Left lung (tissue), 10 donors: ENCODE results near the gene OBSL1. TPM values are rescaled to one million over a fixed set of nuclear protein-coding genes. Genes with fewer than 3 reads are reported as not detected.

Experiments used
- ATAC-seq: fragments of 200-7000 bp; cut with Tn5 transposase; one replicate; pipeline ENCODE4 v1.9.1; 2020; ENCODE audit warnings: moderate library complexity
- DNase-seq, 4 donors: peaks; one replicate each; pipeline ENCODE4 v3.0.0-alpha.2; 2013 to 2020
- H3K27ac ChIP-seq, 2 donors: fragments of 200-600 bp; sonication (generic) in 1 of 2; one replicate each; pipeline versions ENCODE4 v1.5.0 to v1.8.0; 2020 to 2021
- H3K27me3 ChIP-seq, 2 donors: fragments of 200-600 bp; sonication (generic) in 1 of 2; one replicate each; pipeline versions ENCODE4 v1.5.0 to v1.8.0; 2020 to 2021
- H3K36me3 ChIP-seq, 2 donors: fragments of 200-600 bp; sonication (generic) in 1 of 2; one replicate each; pipeline versions ENCODE4 v1.5.0 to v1.8.0; 2020 to 2021
- H3K4me1 ChIP-seq, 2 donors: fragments of 200-600 bp; one replicate each; pipeline ENCODE4 v1.8.0; 2021
- H3K4me3 ChIP-seq, 2 donors: fragments of 200-600 bp; sonication (generic) in 1 of 2; one replicate each; pipeline versions ENCODE4 v1.5.0 to v1.8.0; 2020 to 2021; ENCODE audit warnings: mild to moderate bottlenecking in 1 of 2
- H3K9me3 ChIP-seq, 2 donors: fragments of 200-600 bp; sonication (generic) in 1 of 2; one replicate each; pipeline versions ENCODE4 v1.5.0 to v1.8.0; 2020 to 2021
- intact Hi-C, 2 donors: fragments of 100-400 bp; cut with DNase I; formaldehyde crosslinking; loops; one replicate each; pipeline versions ENCODE4 v1.11.2 to v1.14.2; 2022
- polyA plus RNA-seq, 6 donors: library from polyadenylated mRNA; unstranded; fragments of 120-200 nt; gene quantifications; one replicate each; pipeline ENCODE4 v1.2.1, GENCODE V29; 2013; ENCODE audit not compliant: insufficient read length in 6 of 6
- total RNA-seq, 2 donors: library from RNA; stranded (reverse); fragmentation: NEBNext Ultra II Directional; extraction: Animal tissue kit (Norgen Biotek cat#: 25700); gene quantifications; one replicate each; pipeline ENCODE4 v1.2.1, GENCODE V29; 2021
- TF ChIP-seq, protein P1 (sequence below), 2 donors: fragments of 200-600 bp; sonication (generic) in 1 of 2; IDR thresholded peaks; one replicate each; pipeline versions ENCODE4 v1.5.0 to v1.8.0; 2021; ENCODE audit warnings: antibody characterized with exemption in 2 of 2
- donor health status: DM: no; HTN: yes; CAD: no.
- donor health status: DM: no; HTN: no; CAD: no.

Gene OBSL1
- total and polyA plus RNA-seq, 8 donors = 43.4 to 143 (median 128) TPM

DNA sequence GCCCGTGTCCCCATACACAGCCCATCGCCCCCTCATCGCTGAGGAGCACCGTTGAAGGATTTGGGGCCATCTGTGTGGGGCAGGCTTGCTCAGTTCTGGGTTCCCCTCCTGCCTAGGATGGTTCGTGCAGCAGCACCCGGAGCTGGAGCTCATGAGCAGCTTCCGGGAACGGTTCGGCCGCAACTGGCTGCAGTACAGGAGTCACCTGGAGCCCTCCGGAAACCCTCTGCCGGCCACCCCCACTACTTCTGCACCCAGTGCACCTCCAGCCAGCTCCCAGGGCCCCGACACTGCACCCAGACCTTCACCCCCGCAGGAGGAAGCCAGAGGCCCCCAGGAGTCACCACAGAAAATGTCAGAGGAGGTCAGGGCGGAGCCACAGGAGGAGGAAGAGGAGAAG lies 36.6 kb upstream of the OBSL1 start:
- Histone ChIP-seq H3K4me1 (peaks cover 0 to 12% of the 10 kb centered on the region in 2 donors), H3K27ac (no peak overlapping the region), H3K9me3 (no peaks in the 10 kb centered on the region), H3K4me3 (no peak overlapping the region), H3K27me3 (no peaks in the 10 kb centered on the region), H3K36me3 (peaks cover 0 to 93% of the 10 kb centered on the region in 2 donors)
- no peak for DNase-seq
- ATAC-seq = no peak
- intact Hi-C loops = no loop called here
- TF ChIP-seq, protein P1, sequence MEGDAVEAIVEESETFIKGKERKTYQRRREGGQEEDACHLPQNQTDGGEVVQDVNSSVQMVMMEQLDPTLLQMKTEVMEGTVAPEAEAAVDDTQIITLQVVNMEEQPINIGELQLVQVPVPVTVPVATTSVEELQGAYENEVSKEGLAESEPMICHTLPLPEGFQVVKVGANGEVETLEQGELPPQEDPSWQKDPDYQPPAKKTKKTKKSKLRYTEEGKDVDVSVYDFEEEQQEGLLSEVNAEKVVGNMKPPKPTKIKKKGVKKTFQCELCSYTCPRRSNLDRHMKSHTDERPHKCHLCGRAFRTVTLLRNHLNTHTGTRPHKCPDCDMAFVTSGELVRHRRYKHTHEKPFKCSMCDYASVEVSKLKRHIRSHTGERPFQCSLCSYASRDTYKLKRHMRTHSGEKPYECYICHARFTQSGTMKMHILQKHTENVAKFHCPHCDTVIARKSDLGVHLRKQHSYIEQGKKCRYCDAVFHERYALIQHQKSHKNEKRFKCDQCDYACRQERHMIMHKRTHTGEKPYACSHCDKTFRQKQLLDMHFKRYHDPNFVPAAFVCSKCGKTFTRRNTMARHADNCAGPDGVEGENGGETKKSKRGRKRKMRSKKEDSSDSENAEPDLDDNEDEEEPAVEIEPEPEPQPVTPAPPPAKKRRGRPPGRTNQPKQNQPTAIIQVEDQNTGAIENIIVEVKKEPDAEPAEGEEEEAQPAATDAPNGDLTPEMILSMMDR (IDR thresholded peaks at IDR 0.05) = no peak

DNA sequence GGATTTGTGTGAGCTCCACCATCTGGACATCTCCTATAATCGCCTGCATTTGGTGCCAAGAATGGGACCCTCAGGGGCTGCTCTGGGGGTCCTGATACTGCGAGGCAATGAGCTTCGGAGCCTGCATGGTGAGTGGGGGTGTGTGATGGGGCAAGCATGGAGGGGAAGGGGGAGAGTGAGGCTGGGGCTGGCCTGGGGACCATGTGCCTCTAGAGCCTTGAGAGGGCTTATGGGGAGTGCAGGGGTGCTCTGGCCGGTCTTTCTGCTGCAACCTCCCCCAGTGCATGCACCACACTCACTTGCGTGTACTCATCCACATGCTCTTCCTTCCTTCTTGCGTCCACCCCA lies 34.2 kb upstream of the OBSL1 start:
- no peaks in the 10 kb centered on the region for H3K27me3 ChIP-seq
- no peak for DNase-seq
- H3K9me3 ChIP-seq = no peaks in the 10 kb centered on the region
- TF ChIP-seq, protein P1 (IDR thresholded peaks at IDR 0.05) = no peak
- H3K27ac ChIP-seq = no peak overlapping the region
- no peak overlapping the region for H3K4me3 ChIP-seq
- H3K36me3 ChIP-seq = peaks cover 0 to 93% of the 10 kb centered on the region in 2 donors
- ATAC-seq = no peak
- intact Hi-C loops = no loop called here
- peaks cover 0 to 12% of the 10 kb centered on the region in 2 donors for H3K4me1 ChIP-seq

DNA sequence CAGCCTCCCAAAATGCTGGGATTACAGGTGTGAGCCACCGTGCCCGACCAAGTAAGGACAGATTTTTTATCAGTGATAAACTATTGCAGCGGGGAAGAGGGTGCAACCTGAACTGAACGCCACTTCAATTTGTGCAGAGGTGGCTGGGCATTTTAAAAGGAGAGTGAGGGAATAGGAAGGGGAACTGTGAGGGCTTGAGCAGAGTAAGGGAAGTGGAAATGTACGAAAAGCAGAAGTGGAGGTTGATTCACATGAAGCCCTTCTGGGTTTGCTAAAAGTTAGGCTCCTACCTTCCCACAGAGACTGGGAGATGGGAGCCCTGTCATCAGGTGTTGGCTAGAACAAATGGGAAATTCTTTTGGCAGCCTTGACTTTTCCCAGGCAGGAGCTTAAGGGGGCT lies 32.4 kb upstream of the OBSL1 start:
- Histone ChIP-seq H3K9me3 (no peaks in the 10 kb centered on the region), H3K4me1 (peaks cover 0 to 15% of the 10 kb centered on the region in 2 donors), H3K4me3 (no peak overlapping the region), H3K36me3 (peaks cover 0 to 75% of the 10 kb centered on the region in 2 donors), H3K27ac (peak overlapping the region in 1 of 2 donors; percentile 70), H3K27me3 (no peaks in the 10 kb centered on the region)
- TF ChIP-seq, protein P1 (IDR thresholded peaks at IDR 0.05) = no peak
- intact Hi-C loops = no loop called here
- ATAC-seq (peak; percentile 50), DNase-seq (no peak)

DNA sequence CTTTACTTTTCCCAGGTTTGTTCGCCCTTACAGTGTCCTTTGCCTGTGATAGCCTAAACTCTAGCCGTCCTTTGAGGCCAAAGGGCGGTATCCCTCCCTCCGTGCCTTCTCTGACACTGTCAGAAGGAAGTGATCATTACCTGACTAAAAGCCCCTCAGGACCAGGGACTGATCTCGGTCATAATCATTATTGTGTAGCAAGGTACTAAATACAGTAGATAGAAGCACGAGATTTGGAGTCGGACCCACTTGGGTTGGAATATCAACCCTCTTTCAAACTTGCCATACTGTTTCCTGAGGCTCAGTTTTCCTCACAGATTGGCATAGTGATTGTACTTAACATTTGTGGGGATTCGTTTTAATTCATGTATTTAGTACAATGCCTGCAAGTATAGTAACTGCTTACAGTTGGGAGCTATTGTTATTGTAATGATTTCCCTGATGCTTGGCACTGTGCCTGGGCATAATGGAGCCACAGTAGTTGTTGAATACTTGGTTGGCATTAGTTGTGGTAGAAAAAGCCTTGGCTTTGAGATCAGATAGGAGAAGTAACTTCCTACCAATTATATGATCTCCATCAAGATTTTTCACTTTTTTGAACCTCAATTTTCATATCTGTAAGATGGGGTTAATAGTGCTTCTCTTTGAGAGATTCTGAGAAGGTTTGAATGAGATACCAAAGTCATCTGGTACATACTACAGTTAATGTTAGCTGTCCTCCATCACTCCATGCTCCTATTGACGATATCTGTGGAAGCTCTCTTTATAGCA lies 27.2 kb upstream of the OBSL1 start:
- peak overlapping the region; percentile 92 to 93 for H3K27ac ChIP-seq
- peaks cover 0 to 24% of the 10 kb centered on the region in 2 donors for H3K36me3 ChIP-seq
- DNase-seq = no peak
- no peak for ATAC-seq
- H3K27me3 ChIP-seq = no peaks in the 10 kb centered on the region
- no peaks in the 10 kb centered on the region for H3K9me3 ChIP-seq
- peak overlapping the region; percentile 61 to 63 for H3K4me3 ChIP-seq
- H3K4me1 ChIP-seq = peaks cover 8 to 16% of the 10 kb centered on the region in 2 donors
- intact Hi-C loops = no loop called here
- TF ChIP-seq, protein P1 (IDR thresholded peaks at IDR 0.05) = no peak

DNA sequence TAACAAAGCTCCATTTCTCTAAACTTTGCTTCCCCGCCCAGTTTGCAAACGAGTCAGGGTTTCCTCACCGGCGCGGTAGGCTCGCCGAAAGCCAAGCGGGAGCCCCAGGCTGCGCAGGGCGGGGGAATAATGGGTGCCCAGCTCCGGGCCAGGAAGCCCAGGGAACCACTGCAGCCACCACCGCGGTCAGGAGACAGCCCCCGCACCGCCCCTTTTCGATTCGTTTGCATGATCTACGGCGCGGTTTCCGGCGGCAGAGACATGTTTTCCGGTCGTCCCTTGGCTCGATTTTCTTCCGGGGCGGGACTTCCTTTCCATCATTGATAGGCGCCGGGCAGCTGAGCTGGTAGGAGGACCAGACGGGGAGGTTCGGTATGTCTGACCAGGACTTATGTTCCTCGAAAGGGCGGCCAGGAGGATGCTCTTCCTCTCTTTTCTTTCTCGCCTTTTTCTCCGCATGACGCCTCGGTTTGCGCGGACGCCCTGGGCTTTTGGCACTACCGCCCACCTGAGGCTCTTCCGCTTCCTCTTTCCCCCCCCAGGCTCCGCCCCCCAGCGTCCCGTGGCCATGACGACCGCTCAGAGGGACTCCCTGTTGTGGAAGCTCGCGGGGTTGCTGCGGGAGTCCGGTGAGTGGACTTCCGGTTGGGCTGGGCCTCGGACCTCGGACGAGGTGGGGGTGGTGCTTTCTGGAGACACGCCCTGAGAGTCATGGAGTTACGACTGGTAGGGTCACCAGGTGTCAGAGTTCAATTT lies 26.4 kb upstream of the OBSL1 start, which contains the start of gene STK11IP:
Gene STK11IP, plus strand, starts transcription at position 306 of the 756 bp plus-strand sequence. Its CDS starts 263 bp downstream, at position 569.
- H3K9me3 ChIP-seq = no peaks in the 10 kb centered on the region
- peak; percentile 98 for ATAC-seq
- H3K27me3 ChIP-seq = no peaks in the 10 kb centered on the region
- H3K4me1 ChIP-seq = peaks cover 8 to 12% of the 10 kb centered on the region in 2 donors
- DNase-seq = peak; percentile 97 to 99 (median 98)
- intact Hi-C loops = no loop called here
- TF ChIP-seq, protein P1 (IDR thresholded peaks at IDR 0.05) = no peak
- peak within 1 kb of the TSS; percentile 61 to 63 for H3K4me3 ChIP-seq
- H3K27ac ChIP-seq = peak within 1 kb of the TSS; percentile 92 to 93
- peaks cover 0 to 18% of the 10 kb centered on the region in 2 donors for H3K36me3 ChIP-seq
